ENCODE data around the gene FHDC1. TPM values are rescaled to one million over a fixed set of nuclear protein-coding genes. Genes with fewer than 3 reads are reported as not detected.

FHDC1 gene
- total RNA-seq, 1 experiment from 2014 or later, result 18.1 TPM

DNA sequence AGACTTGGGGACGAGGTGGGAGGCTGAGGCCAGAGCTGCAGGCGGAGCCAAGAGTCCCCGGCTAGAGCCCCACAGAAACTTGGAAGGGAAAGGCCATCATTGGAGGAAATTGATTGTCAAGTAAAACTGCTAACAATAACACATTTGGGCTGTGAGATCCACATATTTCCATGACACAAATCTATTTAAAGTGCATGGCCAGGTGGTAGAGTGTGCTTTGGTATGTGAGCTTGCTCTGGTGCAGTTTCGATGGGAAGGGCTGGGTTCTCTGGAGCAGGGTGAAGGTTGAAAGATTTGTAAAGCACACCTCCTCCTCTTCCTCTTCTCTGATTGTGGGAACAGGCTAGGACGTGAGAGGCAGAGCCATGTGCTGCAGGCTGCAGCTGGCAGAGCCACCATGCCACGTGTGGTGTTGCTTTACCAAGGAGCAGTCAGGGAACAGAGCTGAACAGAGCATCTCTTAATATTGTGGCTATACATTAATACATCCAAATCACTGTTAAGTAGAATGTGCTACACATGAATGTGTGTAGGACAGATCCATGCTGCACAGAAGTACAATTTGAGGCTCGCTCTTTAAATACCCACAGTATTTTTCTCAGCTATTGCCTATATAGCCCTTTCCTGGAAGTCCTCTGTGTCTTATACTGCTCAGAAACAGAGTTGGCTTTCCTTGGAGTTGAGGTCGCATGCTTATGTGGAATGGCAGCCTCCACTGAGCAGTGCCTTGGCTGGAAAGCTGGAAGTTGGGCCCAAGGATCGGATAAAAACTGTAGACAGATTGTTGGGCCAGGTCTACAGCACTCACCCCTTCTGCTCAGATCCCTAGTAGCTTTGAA is 37.7 kb downstream of the FHDC1 start:
- DNase-seq (ENCODE audit: low spot score), result no peak
- Mint-ChIP-seq H3K9me3 (no peaks in the 10 kb centered on the region), H3K4me3 (no peak overlapping the region), H3K27ac (peak overlapping the region; percentile 3; the same call in 1 of the 2 replicates), H3K27me3 (ENCODE audit: low read depth) (no peaks in the 10 kb centered on the region), H3K4me1 (no peaks in the 10 kb centered on the region), H3K36me3 (peaks cover 56% of the 10 kb centered on the region)
- CTCF ChIA-PET, result interaction anchor here (0.9 to 1.8 kb wide), 4 partner anchors 9 to 154 kb away, joined by 3 to 5 read pairs (median 4); partner anchors contain the start of gene FHDC1
- TF ChIP-seq ETV6 (CRISPR knock-in tag; IDR thresholded peaks at IDR 0.05) (no peak), ZNF219 (CRISPR knock-in tag; IDR thresholded peaks at IDR 0.05; ENCODE audit: borderline replicate concordance) (no peak), CREM (CRISPR knock-in tag; IDR thresholded peaks at IDR 0.05) (no peak), GABPB1 (CRISPR knock-in tag; IDR thresholded peaks at IDR 0.05) (no peak), KAT7 (CRISPR knock-in tag; IDR thresholded peaks at IDR 0.05; ENCODE audit: borderline replicate concordance) (no peak), FOXP1 (CRISPR knock-in tag; IDR thresholded peaks at IDR 0.05; ENCODE audit: borderline replicate concordance) (no peak)
- TF ChIP-seq, protein P1, sequence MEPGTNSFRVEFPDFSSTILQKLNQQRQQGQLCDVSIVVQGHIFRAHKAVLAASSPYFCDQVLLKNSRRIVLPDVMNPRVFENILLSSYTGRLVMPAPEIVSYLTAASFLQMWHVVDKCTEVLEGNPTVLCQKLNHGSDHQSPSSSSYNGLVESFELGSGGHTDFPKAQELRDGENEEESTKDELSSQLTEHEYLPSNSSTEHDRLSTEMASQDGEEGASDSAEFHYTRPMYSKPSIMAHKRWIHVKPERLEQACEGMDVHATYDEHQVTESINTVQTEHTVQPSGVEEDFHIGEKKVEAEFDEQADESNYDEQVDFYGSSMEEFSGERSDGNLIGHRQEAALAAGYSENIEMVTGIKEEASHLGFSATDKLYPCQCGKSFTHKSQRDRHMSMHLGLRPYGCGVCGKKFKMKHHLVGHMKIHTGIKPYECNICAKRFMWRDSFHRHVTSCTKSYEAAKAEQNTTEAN (CRISPR knock-in tag; IDR thresholded peaks at IDR 0.05), result no peak
- POLR2A ChIA-PET, result no interaction called here
- ATAC-seq, result no peak

DNA sequence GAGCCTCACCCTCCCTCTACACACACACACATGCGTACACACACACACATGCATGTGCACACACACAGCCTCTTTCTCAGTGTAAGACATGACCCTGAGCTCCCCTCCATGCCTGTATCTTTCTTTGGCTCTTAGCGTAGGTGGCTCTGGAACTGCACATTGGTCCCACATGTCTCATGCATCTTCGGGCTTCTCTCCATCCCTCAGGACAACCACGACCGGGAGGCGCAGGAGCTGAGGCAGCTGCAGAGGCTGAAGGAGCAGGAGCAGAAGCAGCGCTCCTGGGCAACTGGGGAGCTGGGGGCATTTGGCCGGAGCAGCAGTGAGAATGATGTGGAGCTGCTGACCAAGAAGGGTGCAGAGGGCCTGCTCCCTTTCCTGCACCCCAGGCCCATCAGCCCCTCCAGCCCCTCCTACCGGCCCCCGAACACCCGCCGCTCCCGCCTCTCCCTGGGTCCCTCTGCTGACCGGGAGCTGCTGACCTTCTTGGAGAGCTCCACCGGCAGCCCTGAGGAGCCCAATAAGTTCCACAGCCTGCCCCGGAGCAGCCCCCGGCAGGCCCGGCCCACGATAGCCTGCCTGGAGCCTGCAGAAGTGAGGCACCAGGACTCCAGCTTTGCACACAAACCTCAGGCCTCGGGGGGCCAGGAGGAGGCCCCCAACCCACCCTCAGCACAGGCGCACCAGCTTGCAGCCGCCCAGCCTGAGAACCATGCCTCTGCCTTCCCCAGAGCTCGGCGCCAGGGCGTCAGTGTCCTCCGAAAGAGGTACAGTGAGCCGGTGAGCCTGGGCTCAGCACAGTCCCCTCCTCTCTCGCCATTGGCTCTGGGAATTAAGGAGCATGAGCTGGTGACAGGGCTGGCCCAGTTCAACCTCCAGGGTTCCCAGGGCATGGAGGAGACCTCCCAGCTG is 38.6 kb downstream of the FHDC1 start:
- H3K9me3 Mint-ChIP-seq, result no peaks in the 10 kb centered on the region
- H3K4me1 Mint-ChIP-seq, result no peaks in the 10 kb centered on the region
- POLR2A ChIA-PET, result interaction anchor here (0.7 kb wide), 1 partner anchor 9 kb away, joined by 4 read pairs; no protein-coding TSS in a partner anchor
- no peak overlapping the region for H3K4me3 Mint-ChIP-seq
- ATAC-seq (no peak), DNase-seq (ENCODE audit: low spot score) (no peak)
- no peak overlapping the region for H3K27ac Mint-ChIP-seq
- CTCF ChIA-PET, result interaction anchor here (1.2 to 1.8 kb wide), 3 partner anchors 9 to 153 kb away, joined by 3 to 5 read pairs (median 5); no protein-coding TSS in a partner anchor
- H3K27me3 Mint-ChIP-seq (ENCODE audit: low read depth), result no peaks in the 10 kb centered on the region
- peaks cover 48% of the 10 kb centered on the region for H3K36me3 Mint-ChIP-seq
- TF ChIP-seq, protein P2, sequence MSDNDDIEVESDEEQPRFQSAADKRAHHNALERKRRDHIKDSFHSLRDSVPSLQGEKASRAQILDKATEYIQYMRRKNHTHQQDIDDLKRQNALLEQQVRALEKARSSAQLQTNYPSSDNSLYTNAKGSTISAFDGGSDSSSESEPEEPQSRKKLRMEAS (CRISPR knock-in tag; IDR thresholded peaks at IDR 0.05), result no peak
- TF ChIP-seq, protein P3, sequence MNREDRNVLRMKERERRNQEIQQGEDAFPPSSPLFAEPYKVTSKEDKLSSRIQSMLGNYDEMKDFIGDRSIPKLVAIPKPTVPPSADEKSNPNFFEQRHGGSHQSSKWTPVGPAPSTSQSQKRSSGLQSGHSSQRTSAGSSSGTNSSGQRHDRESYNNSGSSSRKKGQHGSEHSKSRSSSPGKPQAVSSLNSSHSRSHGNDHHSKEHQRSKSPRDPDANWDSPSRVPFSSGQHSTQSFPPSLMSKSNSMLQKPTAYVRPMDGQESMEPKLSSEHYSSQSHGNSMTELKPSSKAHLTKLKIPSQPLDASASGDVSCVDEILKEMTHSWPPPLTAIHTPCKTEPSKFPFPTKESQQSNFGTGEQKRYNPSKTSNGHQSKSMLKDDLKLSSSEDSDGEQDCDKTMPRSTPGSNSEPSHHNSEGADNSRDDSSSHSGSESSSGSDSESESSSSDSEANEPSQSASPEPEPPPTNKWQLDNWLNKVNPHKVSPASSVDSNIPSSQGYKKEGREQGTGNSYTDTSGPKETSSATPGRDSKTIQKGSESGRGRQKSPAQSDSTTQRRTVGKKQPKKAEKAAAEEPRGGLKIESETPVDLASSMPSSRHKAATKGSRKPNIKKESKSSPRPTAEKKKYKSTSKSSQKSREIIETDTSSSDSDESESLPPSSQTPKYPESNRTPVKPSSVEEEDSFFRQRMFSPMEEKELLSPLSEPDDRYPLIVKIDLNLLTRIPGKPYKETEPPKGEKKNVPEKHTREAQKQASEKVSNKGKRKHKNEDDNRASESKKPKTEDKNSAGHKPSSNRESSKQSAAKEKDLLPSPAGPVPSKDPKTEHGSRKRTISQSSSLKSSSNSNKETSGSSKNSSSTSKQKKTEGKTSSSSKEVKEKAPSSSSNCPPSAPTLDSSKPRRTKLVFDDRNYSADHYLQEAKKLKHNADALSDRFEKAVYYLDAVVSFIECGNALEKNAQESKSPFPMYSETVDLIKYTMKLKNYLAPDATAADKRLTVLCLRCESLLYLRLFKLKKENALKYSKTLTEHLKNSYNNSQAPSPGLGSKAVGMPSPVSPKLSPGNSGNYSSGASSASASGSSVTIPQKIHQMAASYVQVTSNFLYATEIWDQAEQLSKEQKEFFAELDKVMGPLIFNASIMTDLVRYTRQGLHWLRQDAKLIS (CRISPR knock-in tag; IDR thresholded peaks at IDR 0.05; ENCODE audit: borderline replicate concordance), result no peak
- TF ChIP-seq, protein P4, sequence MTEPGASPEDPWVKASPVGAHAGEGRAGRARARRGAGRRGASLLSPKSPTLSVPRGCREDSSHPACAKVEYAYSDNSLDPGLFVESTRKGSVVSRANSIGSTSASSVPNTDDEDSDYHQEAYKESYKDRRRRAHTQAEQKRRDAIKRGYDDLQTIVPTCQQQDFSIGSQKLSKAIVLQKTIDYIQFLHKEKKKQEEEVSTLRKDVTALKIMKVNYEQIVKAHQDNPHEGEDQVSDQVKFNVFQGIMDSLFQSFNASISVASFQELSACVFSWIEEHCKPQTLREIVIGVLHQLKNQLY (CRISPR knock-in tag; IDR thresholded peaks at IDR 0.05), result no peak
- TF ChIP-seq FOXP1 (CRISPR knock-in tag; IDR thresholded peaks at IDR 0.05; ENCODE audit: borderline replicate concordance) (no peak), ZBTB21 (CRISPR knock-in tag; IDR thresholded peaks at IDR 0.05; ENCODE audit: borderline replicate concordance) (no peak), JUN (CRISPR knock-in tag; IDR thresholded peaks at IDR 0.05) (no peak), FOXJ3 (CRISPR knock-in tag; IDR thresholded peaks at IDR 0.05; ENCODE audit: borderline replicate concordance) (no peak), HMGA2 (CRISPR knock-in tag; IDR thresholded peaks at IDR 0.05) (no peak)
- TF ChIP-seq, protein P5, sequence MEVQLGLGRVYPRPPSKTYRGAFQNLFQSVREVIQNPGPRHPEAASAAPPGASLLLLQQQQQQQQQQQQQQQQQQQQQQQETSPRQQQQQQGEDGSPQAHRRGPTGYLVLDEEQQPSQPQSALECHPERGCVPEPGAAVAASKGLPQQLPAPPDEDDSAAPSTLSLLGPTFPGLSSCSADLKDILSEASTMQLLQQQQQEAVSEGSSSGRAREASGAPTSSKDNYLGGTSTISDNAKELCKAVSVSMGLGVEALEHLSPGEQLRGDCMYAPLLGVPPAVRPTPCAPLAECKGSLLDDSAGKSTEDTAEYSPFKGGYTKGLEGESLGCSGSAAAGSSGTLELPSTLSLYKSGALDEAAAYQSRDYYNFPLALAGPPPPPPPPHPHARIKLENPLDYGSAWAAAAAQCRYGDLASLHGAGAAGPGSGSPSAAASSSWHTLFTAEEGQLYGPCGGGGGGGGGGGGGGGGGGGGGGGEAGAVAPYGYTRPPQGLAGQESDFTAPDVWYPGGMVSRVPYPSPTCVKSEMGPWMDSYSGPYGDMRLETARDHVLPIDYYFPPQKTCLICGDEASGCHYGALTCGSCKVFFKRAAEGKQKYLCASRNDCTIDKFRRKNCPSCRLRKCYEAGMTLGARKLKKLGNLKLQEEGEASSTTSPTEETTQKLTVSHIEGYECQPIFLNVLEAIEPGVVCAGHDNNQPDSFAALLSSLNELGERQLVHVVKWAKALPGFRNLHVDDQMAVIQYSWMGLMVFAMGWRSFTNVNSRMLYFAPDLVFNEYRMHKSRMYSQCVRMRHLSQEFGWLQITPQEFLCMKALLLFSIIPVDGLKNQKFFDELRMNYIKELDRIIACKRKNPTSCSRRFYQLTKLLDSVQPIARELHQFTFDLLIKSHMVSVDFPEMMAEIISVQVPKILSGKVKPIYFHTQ (CRISPR knock-in tag; IDR thresholded peaks at IDR 0.05), result no peak
- TF ChIP-seq, protein P6, sequence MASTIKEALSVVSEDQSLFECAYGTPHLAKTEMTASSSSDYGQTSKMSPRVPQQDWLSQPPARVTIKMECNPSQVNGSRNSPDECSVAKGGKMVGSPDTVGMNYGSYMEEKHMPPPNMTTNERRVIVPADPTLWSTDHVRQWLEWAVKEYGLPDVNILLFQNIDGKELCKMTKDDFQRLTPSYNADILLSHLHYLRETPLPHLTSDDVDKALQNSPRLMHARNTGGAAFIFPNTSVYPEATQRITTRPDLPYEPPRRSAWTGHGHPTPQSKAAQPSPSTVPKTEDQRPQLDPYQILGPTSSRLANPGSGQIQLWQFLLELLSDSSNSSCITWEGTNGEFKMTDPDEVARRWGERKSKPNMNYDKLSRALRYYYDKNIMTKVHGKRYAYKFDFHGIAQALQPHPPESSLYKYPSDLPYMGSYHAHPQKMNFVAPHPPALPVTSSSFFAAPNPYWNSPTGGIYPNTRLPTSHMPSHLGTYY (CRISPR knock-in tag; IDR thresholded peaks at IDR 0.05), result no peak
- TF ChIP-seq, protein P7, sequence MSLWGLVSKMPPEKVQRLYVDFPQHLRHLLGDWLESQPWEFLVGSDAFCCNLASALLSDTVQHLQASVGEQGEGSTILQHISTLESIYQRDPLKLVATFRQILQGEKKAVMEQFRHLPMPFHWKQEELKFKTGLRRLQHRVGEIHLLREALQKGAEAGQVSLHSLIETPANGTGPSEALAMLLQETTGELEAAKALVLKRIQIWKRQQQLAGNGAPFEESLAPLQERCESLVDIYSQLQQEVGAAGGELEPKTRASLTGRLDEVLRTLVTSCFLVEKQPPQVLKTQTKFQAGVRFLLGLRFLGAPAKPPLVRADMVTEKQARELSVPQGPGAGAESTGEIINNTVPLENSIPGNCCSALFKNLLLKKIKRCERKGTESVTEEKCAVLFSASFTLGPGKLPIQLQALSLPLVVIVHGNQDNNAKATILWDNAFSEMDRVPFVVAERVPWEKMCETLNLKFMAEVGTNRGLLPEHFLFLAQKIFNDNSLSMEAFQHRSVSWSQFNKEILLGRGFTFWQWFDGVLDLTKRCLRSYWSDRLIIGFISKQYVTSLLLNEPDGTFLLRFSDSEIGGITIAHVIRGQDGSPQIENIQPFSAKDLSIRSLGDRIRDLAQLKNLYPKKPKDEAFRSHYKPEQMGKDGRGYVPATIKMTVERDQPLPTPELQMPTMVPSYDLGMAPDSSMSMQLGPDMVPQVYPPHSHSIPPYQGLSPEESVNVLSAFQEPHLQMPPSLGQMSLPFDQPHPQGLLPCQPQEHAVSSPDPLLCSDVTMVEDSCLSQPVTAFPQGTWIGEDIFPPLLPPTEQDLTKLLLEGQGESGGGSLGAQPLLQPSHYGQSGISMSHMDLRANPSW (CRISPR knock-in tag; conservative IDR thresholded peaks at IDR 0.05; ENCODE audit: low read depth), result no peak

Data from WTC11 (cell line).